Stimulated activated naive CD8-positive, alpha-beta T cell treated with anti-CD3 and anti-CD28 coated beads, Interleukin-15, Interleukin-2, amounts not matched to agents 100 U/mL and 50 U/mL, for 24 hours (primary cell): ENCODE measurements around the gene ERG28.

Experiments used
- ATAC-seq: fragments of 150-1000 bp; cut with Tn5 transposase; one replicate; pipeline ENCODE4 v1.10.0; 2021
- DNase-seq: peaks from one replicate; pipeline ENCODE4 v3.0.0; 2021

The ERG28 gene

DNA sequence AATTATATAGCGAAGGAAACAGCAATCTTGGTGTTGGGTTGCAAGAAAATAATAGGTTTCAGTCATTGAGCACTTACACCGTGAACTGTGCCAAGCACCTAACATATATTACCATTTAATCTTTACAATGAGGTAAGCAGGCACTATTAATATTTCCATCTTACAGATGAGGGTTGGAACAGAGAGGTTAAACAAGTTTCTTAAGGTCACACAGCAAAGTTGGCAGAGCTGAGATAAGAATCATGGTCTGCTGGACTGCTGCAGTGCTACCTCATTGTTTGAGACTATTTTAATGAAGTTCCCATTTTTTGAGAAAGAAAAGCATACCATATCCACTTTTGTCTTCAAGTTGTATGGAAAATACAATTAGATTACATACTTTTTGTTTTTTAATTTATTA, 1.7 kb downstream of the ERG28 start:
- DNase-seq (no peak), ATAC-seq (no peak)

DNA sequence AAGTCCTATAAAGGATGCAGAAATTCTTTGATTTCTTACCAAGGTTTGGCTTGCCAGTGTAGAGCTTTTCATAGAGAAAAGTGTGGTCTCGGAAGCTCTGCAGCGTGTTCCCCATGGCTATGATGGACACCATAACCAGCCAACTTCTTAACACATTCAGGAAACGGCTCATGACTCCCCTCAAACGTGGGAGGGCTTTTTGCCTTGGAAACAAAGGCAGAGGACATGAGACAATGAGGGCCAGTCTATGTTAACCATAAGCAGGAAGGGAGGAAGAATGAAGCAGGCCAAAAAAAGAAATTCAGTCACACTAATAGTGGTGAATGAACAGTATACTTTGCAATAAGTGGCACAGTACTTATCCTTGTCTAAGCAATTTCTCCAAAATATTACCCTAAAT, 3.3 kb downstream of the ERG28 start:
- DNase-seq (no peak), ATAC-seq (no peak)

DNA sequence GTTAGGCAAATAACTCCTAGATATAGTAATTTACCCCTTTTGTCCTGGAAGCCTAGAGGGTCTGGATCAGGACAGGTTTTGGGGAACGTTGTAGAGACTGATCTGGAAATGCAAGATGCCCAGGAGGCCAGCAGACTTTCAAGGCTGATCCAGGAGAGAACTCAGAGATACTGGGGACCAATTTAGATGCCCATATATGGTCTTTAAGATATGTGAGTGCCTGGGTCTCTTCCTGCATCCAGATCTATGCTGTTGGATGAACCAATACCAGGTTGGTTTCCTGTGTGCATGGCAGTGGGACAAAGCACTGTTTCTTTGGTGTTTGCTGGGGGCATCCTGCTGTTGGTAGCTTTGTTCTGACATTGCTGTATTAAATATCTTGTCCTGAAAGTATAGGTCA, 5.4 kb downstream of the ERG28 start:
- ATAC-seq: no peak
- DNase-seq: no peak

DNA sequence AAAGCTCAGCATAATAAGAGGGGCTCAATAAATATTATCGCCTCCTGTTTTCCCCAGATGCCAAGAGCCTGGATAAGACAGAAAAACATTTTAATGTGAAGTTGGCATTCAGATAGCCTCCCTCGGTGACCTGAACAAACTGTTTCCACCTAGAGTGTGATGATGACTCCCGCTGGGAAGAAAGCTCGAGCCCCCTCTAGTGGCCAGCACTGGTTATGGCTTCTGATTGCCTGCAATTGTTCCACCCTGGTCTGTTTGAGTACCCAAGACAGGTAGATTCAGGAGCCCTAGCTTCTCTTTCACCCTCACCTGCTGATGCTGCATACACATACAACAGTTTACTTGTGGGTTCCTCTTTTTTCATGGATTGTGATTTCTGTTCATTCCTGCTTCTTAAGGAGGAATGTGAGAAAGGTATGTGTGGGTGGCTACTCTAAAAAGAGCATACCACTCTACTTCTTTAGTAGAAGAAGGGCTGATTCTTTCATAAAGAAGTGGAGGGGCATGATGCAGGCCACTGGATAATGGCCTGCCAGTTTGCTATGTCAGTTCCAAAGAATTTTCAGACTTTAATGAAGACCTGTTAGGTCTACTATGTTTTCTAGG, 6.4 kb downstream of the ERG28 start:
- DNase-seq (peak; percentile 85), ATAC-seq (peak; percentile 86)

DNA sequence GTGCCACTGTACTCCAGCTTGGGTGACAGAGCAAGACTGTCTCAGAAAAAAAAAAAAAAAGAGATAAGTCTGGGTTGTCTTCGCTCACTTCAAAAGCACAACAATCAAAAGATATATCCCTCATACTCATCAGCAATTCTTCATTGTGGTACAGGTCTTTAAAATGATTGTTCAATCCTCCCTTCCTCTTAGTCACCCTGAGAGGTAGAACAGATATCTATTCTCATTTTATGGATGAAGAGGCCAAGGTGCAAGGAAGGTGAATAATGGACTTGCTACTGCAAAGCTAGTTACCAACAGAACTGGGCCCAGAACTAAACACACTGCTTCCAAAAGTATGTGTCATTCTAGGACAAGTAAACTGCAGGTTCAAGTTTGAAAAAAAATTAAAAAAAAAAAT, 7.1 kb downstream of the ERG28 start:
- ATAC-seq (no peak), DNase-seq (no peak)

DNA sequence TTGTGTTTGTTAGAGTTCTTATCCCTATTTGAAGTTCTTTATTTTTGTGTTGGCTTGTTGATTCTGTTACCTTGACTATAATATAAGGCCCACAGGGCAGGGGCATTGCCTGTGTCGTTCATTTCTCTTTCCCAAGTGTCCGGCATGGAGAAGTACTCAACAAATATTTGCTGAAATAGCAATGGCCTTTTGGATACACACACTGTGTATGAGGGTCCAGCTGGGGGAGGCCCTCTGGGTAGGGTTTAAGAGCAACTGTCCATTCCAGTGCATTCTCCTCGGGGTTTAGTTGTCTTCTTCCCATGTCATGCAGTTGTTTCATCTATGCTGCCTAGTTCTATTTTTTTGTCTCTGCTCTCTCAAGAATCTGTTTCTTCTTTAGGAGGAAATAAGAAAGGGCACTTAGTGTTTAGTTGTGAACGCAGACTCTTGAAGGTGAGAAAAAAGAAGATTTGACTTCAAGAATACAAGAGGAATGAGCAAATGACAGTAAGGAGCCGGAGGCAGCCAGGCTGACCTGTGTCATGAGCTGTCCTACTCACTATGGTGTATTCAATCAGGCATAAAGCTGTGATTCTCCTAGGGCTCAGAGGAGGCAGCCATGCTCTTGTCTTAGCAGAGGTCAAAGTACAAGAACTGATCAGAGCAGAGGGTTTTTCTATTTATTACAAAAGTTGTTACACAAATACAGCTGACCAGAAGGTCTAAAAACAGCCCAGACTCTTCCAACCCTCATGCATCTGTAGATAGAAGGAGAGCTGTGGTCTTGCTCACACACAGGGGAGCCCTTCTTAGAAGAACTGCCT, 10.2 kb downstream of the ERG28 start:
- no peak for ATAC-seq

DNA sequence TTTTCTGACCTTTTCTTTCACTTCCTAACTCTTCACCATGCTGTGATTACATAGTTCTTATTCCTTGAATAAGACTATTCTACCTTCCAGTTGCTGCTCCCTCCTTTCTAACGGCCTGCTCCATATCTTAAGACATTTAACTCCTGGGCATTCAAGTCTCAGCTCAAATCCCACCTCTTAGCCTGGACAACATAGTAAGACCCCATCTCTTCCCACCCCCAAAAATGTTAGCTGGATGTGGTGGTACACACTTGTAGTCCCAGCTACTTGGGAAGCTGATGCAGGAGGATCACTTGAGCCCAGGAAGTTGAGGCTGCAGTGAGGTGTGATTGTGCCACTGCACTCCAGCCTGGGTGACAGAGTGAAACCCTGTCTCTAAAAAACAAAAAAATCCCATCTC, 10.9 kb downstream of the ERG28 start:
- ATAC-seq (no peak), DNase-seq (no peak)

More for the DNA sequence above, 10.2 kb downstream of the ERG28 start:
- no peak for DNase-seq

DNA sequence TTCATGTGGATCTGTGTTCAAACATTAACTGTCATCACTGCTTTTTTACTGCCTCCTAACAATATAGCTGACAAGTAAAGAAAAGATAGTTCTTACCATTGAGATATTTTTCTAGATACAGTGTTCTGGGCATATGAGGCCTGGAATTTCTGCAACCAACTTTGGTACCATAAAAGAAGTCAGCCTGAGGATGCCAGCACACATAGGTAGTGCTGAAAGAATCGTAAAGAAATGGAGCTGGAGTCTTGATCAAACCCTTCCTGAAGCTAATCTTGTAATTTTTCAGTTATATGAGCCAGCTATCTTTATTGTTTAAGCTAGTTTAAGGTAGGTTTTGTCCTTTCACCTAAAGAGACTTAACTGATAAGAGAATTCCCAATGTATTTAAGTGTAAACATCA, 11.3 kb downstream of the ERG28 start:
- ATAC-seq (no peak), DNase-seq (no peak)

DNA sequence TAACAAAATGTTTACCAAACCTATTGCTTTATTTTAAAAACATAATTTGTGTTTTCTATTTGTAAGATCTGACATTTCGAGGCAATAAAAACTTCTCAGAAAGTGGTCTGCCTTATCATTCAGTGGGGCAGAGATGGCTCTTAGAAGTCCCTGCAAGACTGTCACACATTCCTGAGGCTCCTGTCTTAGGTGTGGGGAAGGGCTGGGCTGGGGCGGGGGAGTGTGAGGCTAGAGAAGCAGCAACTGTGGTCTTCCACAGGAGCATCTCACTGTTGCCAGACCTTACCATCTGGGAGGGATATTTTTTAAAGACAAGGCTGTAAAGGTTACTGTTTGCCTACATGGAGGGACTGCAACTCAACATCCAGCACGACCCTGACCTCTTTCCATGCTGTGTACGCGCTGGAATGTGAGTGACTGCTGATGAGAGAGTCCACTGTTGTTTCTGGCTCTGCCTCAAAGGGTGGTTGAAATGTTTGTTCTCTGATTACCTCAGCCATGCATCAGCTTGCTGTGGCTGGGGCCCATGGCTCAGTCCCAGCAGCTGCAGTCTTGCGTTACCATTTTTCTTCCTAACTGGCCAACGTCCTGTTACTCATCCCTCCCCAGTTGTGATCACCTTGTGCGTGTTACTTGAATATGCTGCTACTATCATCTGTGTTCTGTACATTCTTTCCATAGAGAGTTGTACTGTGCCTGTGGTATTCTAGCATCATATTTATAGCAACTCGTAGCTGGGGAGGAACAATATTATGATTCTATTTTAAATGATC, 12.4 kb downstream of the ERG28 start:
- ATAC-seq (no peak), DNase-seq (no peak)

DNA sequence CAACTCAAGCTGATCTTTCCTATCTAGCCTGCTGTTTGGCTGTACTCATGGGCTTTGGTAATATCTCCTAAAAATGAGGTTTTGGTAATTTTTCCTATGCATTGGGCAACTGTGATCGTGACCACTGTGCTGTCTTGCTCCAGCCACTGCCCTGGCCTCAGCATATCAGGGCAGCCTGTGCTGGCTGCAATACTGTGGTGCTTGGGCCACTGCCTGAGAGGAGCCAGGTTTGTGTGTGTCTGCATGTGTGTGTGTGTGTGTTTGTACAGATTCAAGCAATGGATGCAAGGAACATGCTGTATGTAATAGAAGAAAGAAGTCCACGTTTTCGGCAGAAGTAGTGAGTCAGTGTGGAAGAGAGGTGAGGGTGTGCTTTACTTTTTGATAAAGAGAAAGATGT, 13.0 kb downstream of the ERG28 start:
- no peak for DNase-seq
- ATAC-seq: no peak

DNA sequence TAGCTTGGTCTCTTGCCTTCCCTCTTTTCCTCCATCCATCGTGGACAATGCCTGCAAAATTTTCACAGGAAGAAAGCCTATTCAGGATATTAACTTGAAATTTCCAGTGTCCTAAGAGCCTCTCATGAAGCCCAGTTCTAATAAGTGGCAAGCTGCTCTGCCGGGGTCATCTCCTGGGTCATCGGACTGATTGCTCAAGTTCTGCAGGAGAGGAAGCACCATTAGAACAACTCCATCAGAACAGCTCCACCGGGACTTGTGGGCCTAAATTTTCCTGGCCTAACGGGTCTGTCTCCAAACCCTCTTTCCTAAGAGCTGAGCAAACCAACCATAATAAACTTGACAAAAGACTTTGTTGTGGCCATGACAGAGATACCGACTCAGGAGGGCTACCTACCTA, 13.9 kb downstream of the ERG28 start:
- DNase-seq (no peak), ATAC-seq (no peak)

DNA sequence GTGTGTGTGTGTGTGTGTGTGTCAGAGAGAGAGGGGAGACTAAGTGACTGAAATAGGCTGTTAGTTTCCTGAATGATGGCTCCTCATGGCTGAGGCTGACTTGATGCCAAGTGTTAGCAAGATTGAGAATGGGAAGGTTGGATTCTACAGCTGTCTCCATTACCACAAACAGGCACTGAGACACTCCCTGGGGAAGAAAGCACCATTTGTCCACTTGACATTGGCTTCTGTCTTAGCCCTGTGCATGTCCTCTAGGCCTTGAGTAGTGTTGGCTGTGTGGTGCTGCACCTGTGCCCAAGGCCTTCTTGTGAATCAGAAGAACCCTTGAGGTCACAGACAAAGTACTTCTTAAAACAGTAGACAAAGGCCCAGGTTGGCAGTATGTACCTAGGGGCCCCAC, 15.6 kb downstream of the ERG28 start:
- no peak for ATAC-seq

DNA sequence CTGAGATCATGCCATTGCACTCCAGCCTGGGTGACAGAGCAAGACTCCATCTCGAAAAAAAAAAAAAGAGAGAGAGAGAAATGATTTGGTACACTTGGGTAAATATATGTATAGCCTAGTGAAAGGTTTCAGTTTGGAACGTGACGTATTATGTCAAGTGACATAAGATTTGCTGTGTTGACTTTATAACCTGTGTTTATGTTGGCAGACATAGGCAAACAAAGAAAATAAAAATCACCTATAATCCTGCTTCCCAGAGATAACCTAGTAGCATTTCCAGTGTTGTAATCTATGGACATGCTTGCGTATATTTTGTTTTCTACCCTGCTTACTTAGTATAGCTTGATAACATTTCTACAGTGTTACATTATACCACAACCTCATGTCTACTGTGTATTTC, 16.7 kb downstream of the ERG28 start:
- no peak for DNase-seq
- no peak for ATAC-seq

More for the DNA sequence above, 15.6 kb downstream of the ERG28 start:
- DNase-seq: no peak

DNA sequence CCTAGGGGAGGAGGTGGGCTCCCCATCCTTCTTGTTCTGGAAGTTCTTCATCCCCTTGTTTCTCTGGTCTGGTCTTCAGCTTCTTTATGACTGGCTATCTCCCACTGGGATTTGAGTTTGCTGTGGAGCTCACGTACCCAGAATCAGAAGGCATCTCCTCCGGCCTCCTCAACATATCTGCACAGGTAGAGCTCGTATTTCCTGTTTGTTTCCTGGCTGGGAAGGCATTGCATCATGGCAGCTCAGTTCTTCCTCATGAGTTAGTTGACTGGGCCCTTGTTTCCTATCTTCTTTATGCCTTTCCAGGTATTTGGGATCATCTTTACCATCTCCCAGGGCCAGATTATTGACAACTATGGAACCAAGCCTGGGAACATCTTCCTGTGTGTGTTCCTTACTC, 19.8 kb downstream of the ERG28 start:
- no peak for ATAC-seq
- no peak for DNase-seq

DNA sequence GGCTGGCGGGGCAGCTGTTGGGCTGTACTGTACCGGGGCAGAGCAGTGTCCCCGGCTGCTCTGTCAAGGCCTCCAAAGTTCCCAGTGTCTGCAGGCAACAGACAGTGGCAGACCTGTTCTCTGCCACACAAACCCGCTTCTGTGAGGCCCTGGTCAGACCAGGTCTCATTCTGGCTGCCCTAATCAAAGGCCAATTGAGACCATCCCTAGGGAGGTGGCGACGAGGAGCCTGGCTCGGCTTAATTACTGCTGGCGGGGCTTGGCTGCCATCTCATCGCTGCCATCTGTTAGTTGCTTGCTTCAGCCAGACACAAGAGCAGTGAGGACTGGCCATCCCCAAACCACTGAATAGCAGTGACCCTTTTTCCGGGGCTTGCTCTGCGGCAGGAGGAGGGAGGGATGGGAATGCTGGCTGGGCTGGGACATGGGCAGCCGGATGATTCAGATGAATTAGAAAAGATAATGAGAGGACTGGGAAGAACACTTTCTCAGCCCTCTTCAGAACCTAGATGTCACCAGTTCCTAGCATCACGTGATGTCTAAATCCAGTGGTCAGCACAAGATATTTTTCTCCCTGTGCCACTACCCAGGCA, 24.5 kb downstream of the ERG28 start:
- DNase-seq: no peak
- ATAC-seq: no peak

DNA sequence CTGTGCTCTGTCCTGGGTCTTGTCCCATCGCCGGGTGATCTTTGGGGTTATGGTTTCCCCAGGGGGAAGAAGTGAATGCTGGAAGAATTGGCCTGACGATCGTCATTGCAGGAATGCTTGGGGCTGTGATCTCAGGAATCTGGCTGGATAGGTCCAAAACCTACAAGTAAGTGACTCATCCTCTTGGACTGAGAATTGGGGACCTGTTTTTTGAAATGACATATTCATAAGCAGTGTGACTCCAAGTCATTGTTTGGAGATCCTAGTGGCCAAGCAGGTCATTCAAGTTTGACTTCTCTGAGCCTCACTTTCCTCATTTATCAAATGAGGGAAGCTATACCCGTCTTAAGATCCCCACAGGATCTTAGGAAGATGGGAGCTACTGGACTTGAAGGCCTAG, 25.8 kb downstream of the ERG28 start:
- DNase-seq (no peak), ATAC-seq (no peak)

DNA sequence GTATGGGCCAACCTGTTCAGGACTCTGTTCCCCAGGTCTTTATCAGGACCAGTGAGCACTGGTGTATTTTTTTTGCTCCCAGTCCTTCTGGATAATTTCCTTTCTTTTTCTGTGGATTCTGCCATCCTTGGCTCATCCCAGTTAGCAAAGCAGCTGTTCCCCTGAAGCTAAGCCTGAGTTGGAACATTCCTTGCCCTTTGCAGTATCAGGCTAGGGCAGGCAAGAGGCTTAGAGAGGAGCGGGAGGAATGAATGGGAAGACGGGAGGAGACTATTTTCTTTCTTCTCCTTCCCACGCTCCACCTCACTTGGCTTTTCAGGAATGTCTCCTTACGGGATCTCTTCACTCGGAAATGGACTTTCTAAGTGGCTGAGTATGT, 29.2 kb downstream of the ERG28 start:
- DNase-seq (no peak), ATAC-seq (no peak)

DNA sequence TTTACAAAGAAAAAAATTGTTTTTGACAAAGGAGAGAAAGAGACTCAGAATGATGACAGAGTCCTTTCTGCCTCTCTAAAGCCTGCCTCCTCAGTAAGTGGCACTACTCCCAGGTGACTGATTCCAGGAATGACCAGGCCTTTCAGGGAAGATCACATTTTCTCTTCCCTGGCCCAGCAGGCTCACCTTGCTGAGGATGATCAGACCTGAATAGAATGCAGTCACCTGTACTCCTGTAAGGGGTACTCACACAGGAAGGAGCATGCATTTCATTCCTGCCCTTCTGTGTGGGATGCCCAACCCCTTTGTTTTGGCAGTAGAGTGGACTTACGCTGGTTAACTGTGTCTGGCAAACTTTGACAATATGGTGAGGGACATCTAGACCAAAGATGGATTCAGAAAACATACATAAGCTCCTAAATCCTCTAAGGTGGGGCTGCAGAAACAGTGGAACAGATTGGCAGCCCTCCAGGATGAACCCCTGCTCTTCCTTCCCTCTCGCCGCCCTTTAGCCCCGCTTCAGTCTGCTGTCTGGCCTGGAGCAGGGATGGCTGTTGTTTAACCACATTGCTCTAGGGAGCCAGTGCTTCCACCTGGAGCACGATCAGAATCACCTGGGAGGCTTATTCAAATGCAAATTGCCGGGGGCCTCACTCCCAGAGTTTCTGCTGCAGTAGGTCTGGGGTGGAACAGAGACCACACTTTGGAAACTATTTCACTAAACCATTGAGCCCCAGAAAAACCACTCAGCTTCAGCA, 29.8 kb downstream of the ERG28 start:
- no peak for DNase-seq

DNA sequence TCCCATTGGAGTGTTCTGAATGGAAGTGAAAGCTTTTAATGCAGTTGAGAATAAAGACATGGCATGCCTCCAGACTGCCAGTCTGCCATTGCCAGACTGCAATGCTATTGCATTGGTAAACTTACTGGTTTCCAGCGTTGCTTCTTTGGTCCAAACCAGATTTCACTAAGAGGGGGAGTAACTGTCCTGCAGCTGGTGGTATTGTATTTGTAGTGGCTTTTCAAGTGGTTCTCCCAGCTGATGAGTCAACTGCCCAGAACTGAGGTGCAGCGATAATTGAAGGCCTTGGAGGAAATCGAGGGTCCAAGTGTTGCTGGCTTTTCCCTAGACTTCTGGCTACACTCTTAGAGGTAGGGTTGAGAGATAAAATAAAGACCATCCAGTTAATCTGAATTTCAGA, 31.9 kb downstream of the ERG28 start:
- DNase-seq (no peak), ATAC-seq (no peak)

More for the DNA sequence above, 29.8 kb downstream of the ERG28 start:
- no peak for ATAC-seq

DNA sequence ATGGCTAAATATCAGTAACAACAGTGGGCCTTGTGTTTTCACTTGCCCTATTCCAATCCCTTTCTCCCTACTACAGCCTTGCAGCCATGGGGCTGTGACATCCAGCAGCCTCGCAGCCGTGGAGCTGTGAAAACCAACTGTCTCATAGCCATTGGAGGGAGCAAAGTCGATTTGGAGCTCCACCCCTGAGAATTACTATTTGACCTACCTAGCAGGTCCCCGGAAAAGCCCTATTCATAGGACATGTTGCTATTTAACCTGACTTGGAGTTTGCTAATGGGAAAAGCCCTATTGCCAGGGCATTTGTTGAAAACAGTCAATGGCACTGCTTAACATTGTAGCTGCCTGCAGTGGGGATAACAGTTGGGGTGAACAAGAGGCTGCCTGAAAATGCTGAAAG, 33.3 kb downstream of the ERG28 start:
- DNase-seq (no peak), ATAC-seq (no peak)

DNA sequence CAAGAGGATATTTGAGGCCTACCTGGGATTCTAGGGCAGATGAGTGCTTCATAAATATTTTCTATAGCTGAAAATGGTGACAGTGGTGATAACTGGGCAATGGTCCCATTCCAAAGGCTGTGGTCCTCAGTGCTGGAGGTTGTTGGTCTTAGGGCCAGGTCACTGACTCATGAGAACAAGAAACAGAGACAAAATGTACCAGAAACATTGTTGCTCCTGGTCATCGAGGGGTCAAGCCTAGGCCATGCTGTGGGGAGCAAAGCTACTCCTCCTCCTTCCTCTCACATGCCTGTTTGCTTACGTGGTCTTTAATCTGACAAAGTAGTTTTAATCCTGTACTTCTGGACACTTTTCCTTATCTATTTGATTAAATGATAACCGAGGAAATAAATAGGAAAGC, 33.8 kb downstream of the ERG28 start:
- ATAC-seq (no peak), DNase-seq (no peak)

DNA sequence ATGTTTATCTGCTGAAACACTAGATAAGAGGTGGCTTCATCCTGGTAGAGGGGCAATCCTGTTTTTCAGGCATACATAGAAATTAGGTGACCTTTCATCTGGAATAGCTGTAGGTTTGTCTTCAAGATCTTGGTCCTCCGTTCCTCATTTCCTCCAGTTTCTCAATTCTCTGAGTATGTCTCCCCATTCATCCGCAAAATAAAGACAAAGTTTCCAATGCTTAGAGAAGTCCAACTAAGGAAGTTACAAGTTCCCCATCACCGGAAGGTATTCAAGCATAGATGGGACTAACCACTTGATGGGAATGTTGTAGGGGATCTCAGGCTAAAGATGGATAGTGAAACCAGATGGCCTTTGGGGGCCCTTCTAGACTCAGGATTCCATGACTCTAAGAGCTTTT, 34.3 kb downstream of the ERG28 start:
- DNase-seq (no peak), ATAC-seq (no peak)
